ENCODE data around the gene BLNK. TPM values are rescaled to one million over a fixed set of nuclear protein-coding genes. Genes with fewer than 3 reads are reported as not detected.

The BLNK gene
- total RNA-seq, 6 donors from 2014 or later, result 7.0 to 17.8 (median 10.8) TPM

GRCh38 chr10:96283351-96283750, 12.0 kb upstream of the BLNK start:
- DNase-seq, result no peak
- Histone ChIP-seq H3K27me3 (no peaks in the 10 kb centered on the region), H3K27ac (no peak overlapping the region), H3K36me3 (no peaks in the 10 kb centered on the region), H3K4me3 (no peak overlapping the region), H3K4me1 (peaks cover 4 to 14% (median 9%) of the 10 kb centered on the region in 4 donors), H3K9me3 (no peaks in the 10 kb centered on the region)
- ATAC-seq (ENCODE audit: low FRiP score in 2 of 2), result no peak
- TF ChIP-seq POLR2AphosphoS5 (IDR thresholded peaks at IDR 0.05) (no peak), POLR2A (IDR thresholded peaks at IDR 0.05) (no peak), EP300 (IDR thresholded peaks at IDR 0.05) (no peak)
- TF ChIP-seq, protein P1, sequence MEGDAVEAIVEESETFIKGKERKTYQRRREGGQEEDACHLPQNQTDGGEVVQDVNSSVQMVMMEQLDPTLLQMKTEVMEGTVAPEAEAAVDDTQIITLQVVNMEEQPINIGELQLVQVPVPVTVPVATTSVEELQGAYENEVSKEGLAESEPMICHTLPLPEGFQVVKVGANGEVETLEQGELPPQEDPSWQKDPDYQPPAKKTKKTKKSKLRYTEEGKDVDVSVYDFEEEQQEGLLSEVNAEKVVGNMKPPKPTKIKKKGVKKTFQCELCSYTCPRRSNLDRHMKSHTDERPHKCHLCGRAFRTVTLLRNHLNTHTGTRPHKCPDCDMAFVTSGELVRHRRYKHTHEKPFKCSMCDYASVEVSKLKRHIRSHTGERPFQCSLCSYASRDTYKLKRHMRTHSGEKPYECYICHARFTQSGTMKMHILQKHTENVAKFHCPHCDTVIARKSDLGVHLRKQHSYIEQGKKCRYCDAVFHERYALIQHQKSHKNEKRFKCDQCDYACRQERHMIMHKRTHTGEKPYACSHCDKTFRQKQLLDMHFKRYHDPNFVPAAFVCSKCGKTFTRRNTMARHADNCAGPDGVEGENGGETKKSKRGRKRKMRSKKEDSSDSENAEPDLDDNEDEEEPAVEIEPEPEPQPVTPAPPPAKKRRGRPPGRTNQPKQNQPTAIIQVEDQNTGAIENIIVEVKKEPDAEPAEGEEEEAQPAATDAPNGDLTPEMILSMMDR (IDR thresholded peaks at IDR 0.05), result no peak
- 41 to 52% methylated on average over 2 of the region's 2 CpGs for WGBS, 2 donors

GRCh38 chr10:96281444-96282029, 10.2 kb upstream of the BLNK start:
- ATAC-seq (ENCODE audit: low FRiP score in 2 of 2) (no peak), DNase-seq (no peak)
- Histone ChIP-seq H3K27ac (no peak overlapping the region), H3K4me1 (peaks cover 0 to 4% (median 0%) of the 10 kb centered on the region in 4 donors), H3K27me3 (no peaks in the 10 kb centered on the region), H3K4me3 (no peak overlapping the region), H3K36me3 (no peaks in the 10 kb centered on the region), H3K9me3 (no peaks in the 10 kb centered on the region)
- TF ChIP-seq POLR2AphosphoS5 (IDR thresholded peaks at IDR 0.05), result no peak
- TF ChIP-seq, protein P1 (IDR thresholded peaks at IDR 0.05), result no peak
- 89 to 97% methylated on average over 3 of the region's 3 CpGs for WGBS, 2 donors

GRCh38 chr10:96280859-96281258, 9.5 kb upstream of the BLNK start:
- H3K27ac ChIP-seq, result no peak overlapping the region
- ATAC-seq (ENCODE audit: low FRiP score in 2 of 2), result no peak
- no peaks in the 10 kb centered on the region for H3K27me3 ChIP-seq
- no peaks in the 10 kb centered on the region for H3K36me3 ChIP-seq
- H3K4me3 ChIP-seq, result no peak overlapping the region
- no peak for DNase-seq
- 84 to 94% methylated on average over 2 of the region's 2 CpGs for WGBS, 2 donors
- TF ChIP-seq EP300 (IDR thresholded peaks at IDR 0.05), result no peak
- no peak for TF ChIP-seq POLR2A (IDR thresholded peaks at IDR 0.05)
- TF ChIP-seq POLR2AphosphoS5 (IDR thresholded peaks at IDR 0.05), result no peak
- TF ChIP-seq, protein P1 (IDR thresholded peaks at IDR 0.05), result no peak
- peaks cover 0 to 10% (median 0%) of the 10 kb centered on the region in 4 donors for H3K4me1 ChIP-seq
- no peaks in the 10 kb centered on the region for H3K9me3 ChIP-seq

- no peak for ATAC-seq (ENCODE audit: low FRiP score in 2 of 2)
- no peaks in the 10 kb centered on the region for H3K9me3 ChIP-seq
- 93 to 96% methylated on average over 3 of the region's 3 CpGs for WGBS, 2 donors
- TF ChIP-seq, protein P1 (IDR thresholded peaks at IDR 0.05), result no peak
- TF ChIP-seq POLR2A (IDR thresholded peaks at IDR 0.05) (no peak), EP300 (IDR thresholded peaks at IDR 0.05) (no peak)
- H3K36me3 ChIP-seq, result no peaks in the 10 kb centered on the region
- no peak overlapping the region for H3K27ac ChIP-seq
- no peak overlapping the region for H3K4me3 ChIP-seq
- H3K27me3 ChIP-seq, result no peaks in the 10 kb centered on the region
- H3K4me1 ChIP-seq, result peaks cover 0 to 13% (median 0%) of the 10 kb centered on the region in 4 donors
- DNase-seq, result no peak
These were observed 7.8 kb upstream of the BLNK start for GRCh38 chr10:96279191-96279641.

- DNase-seq (no peak), ATAC-seq (ENCODE audit: low FRiP score in 2 of 2) (no peak)
- Histone ChIP-seq H3K27ac (no peak overlapping the region), H3K4me3 (no peak overlapping the region), H3K27me3 (no peaks in the 10 kb centered on the region), H3K4me1 (peaks cover 4 to 26% (median 13%) of the 10 kb centered on the region in 4 donors), H3K9me3 (no peaks in the 10 kb centered on the region), H3K36me3 (no peaks in the 10 kb centered on the region)
- TF ChIP-seq, protein P1 (IDR thresholded peaks at IDR 0.05), result no peak
- TF ChIP-seq EP300 (IDR thresholded peaks at IDR 0.05) (no peak), POLR2A (IDR thresholded peaks at IDR 0.05) (no peak), POLR2AphosphoS5 (IDR thresholded peaks at IDR 0.05) (no peak)
- WGBS, 2 donors, result 74 to 92% methylated on average over 1 of the region's 1 CpG
These were observed 5.5 kb upstream of the BLNK start for GRCh38 chr10:96276831-96277230.

All from upper lobe of left lung (tissue), 6 donors.